GM12878 (cell line): ENCODE data around the gene EMC1.
"Not testable (repeated sequence)": the region's sequence is repeated elsewhere in the genome, so short reads cannot be mapped to it uniquely, and the experiment has no call there.

Experiments
- CBX5 ChIP-seq: sonication (generic); IDR thresholded peaks from 2 replicates; pipeline ENCODE4 v1.6.1; 2016; ENCODE audit warnings: low read depth, moderate library complexity, mild to moderate bottlenecking, inconsistent platforms
- CEBPB ChIP-seq, 2 experiments: fragments of 150-350 bp in 1 of 2; IDR thresholded peaks; 2 replicates each; pipeline ENCODE4 v1.6.1; 2012 to 2014; ENCODE audit warnings: low read depth in 2 of 2, low read length in 2 of 2, borderline replicate concordance in 1 of 2, inconsistent platforms in 1 of 2
- CHD1 ChIP-seq: IDR thresholded peaks from 2 replicates; pipeline ENCODE4 v1.6.1; 2012; ENCODE audit warnings: low read depth, low read length, improper control_type of control experiment
- CREB1 ChIP-seq: IDR thresholded peaks from 2 replicates; pipeline ENCODE4 v1.6.1; 2012; ENCODE audit warnings: low read depth, mild to moderate bottlenecking, inconsistent platforms
- FOXM1 ChIP-seq: IDR thresholded peaks from 2 replicates; pipeline ENCODE4 v1.6.1; 2012; ENCODE audit warnings: low read depth, mild to moderate bottlenecking, inconsistent platforms, low read length, moderate library complexity
- IKZF1 ChIP-seq: fragments of 450-650 bp; conservative IDR thresholded peaks from 2 replicates; pipeline ENCODE4 v1.6.1; 2017; ENCODE audit warnings: antibody characterized with exemption, mild to moderate bottlenecking
- POLR2A ChIP-seq: IDR thresholded peaks from 2 replicates; pipeline ENCODE4 v1.6.1; 2011; ENCODE audit warnings: low read depth, mild to moderate bottlenecking, low read length
- YY1 ChIP-seq: IDR thresholded peaks from 2 replicates; pipeline ENCODE4 v1.6.1; 2011; ENCODE audit warnings: low read depth, mild to moderate bottlenecking, low read length
- TF ChIP-seq, protein P1 (sequence below): IDR thresholded peaks from 2 replicates; pipeline ENCODE4 v1.6.1; 2011; ENCODE audit warnings: low read depth, mild to moderate bottlenecking, low read length, moderate library complexity, borderline replicate concordance; ENCODE audit errors: extremely low read depth
- TF ChIP-seq, protein P2 (sequence below), 3 experiments: IDR thresholded peaks in 2 of 3; conservative IDR thresholded peaks in 1 of 3; 2 replicates each; pipeline ENCODE4 v1.5.1; 2011; ENCODE audit warnings: low read depth in 3 of 3, low read length in 3 of 3, mild to moderate bottlenecking in 3 of 3, control low read depth in 2 of 3, moderate library complexity in 2 of 3, inconsistent platforms in 1 of 3, mixed read lengths in 1 of 3; ENCODE audit not compliant: control insufficient read depth in 2 of 3, insufficient read depth in 1 of 3; ENCODE audit errors: extremely low read depth in 1 of 3
- TF ChIP-seq, protein P3 (sequence below): IDR thresholded peaks from 2 replicates; pipeline ENCODE4 v1.6.1; 2012; ENCODE audit warnings: low read length, inconsistent platforms
- TF ChIP-seq, protein P4 (sequence below): IDR thresholded peaks from 2 replicates; pipeline ENCODE4 v1.6.1; 2011; ENCODE audit warnings: mild to moderate bottlenecking, low read depth, low read length, moderate library complexity; ENCODE audit not compliant: insufficient replicate concordance

DNA sequence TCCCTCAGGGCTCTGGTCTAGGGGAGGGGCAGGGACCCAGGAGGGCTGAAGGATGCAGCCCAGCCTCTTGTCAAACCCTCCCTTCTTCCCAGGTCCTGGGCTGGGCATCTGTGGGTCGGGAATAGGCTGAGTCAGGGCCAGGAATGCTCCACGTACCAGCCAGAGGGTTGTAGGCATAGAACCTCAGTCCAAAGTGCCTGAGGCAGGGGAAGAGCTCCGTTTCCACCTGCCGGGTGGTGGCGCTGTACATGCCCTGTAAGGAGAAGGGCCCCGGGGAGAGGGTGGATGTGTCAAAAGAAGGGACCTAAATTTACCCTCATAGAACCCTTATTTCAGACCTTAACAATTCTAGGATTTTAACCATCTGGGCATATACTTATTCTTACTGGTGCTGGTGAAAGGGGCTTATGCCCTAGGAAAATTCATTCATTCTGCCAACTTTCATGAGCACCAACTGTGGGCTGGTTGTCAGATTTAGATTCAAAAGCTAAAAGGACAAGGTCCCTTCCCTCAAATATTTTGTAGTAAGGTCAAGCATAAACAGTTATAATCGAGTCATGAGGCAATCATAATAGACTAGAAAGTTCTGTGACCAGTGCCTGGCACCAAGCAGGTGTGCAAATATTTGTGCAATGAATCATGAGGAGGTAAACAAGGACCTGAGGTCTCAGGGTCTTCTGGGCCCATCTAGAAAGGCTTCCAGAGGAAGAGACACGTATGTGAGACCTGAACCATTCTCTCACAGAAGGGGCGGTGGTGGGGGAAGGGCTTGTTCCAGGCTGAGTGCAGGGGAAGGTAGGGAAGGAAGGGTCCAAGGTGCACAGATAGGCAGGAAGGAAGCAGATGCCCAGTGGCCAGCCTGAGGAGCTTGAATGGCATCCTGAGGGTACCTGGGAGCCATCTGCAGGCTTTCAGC is 18.4 kb upstream of the EMC1 start:
- TF ChIP-seq, protein P1, sequence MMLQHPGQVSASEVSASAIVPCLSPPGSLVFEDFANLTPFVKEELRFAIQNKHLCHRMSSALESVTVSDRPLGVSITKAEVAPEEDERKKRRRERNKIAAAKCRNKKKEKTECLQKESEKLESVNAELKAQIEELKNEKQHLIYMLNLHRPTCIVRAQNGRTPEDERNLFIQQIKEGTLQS = not testable (repeated sequence)
- TF ChIP-seq, protein P2, sequence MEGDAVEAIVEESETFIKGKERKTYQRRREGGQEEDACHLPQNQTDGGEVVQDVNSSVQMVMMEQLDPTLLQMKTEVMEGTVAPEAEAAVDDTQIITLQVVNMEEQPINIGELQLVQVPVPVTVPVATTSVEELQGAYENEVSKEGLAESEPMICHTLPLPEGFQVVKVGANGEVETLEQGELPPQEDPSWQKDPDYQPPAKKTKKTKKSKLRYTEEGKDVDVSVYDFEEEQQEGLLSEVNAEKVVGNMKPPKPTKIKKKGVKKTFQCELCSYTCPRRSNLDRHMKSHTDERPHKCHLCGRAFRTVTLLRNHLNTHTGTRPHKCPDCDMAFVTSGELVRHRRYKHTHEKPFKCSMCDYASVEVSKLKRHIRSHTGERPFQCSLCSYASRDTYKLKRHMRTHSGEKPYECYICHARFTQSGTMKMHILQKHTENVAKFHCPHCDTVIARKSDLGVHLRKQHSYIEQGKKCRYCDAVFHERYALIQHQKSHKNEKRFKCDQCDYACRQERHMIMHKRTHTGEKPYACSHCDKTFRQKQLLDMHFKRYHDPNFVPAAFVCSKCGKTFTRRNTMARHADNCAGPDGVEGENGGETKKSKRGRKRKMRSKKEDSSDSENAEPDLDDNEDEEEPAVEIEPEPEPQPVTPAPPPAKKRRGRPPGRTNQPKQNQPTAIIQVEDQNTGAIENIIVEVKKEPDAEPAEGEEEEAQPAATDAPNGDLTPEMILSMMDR (IDR thresholded peaks at IDR 0.05 in 2 of 3, conservative IDR thresholded peaks at IDR 0.05 in 1 of 3; ENCODE audit: control insufficient read depth in 2 of 3, extremely low read depth in 1 of 3, insufficient read depth in 1 of 3, low read depth in 3 of 3, low read length in 3 of 3) = peak; percentile 5 to 23 (median 13); a peak in 2 of 6 replicates
- not testable (repeated sequence) for TF ChIP-seq CHD1; POLR2A; FOXM1; CREB1; CEBPB (IDR thresholded peaks at IDR 0.05; ENCODE audit: borderline replicate concordance in 1 of 2, low read depth in 2 of 2, low read length in 2 of 2); CBX5; YY1; IKZF1
- TF ChIP-seq, protein P3, sequence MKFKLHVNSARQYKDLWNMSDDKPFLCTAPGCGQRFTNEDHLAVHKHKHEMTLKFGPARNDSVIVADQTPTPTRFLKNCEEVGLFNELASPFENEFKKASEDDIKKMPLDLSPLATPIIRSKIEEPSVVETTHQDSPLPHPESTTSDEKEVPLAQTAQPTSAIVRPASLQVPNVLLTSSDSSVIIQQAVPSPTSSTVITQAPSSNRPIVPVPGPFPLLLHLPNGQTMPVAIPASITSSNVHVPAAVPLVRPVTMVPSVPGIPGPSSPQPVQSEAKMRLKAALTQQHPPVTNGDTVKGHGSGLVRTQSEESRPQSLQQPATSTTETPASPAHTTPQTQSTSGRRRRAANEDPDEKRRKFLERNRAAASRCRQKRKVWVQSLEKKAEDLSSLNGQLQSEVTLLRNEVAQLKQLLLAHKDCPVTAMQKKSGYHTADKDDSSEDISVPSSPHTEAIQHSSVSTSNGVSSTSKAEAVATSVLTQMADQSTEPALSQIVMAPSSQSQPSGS = not testable (repeated sequence)
- TF ChIP-seq, protein P4, sequence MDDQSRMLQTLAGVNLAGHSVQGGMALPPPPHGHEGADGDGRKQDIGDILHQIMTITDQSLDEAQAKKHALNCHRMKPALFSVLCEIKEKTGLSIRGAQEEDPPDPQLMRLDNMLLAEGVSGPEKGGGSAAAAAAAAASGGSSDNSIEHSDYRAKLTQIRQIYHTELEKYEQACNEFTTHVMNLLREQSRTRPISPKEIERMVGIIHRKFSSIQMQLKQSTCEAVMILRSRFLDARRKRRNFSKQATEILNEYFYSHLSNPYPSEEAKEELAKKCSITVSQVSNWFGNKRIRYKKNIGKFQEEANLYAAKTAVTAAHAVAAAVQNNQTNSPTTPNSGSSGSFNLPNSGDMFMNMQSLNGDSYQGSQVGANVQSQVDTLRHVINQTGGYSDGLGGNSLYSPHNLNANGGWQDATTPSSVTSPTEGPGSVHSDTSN = not testable (repeated sequence)
